GM23338 (cell line): ENCODE measurements around the gene BCS1L. TPM values are rescaled to one million over a fixed set of nuclear protein-coding genes. Genes with fewer than 3 reads are reported as not detected.

Source experiments
- ATAC-seq: fragments of 200-7000 bp; cut with Tn5 transposase; 3 replicates; pipeline ENCODE4 v1.9.1; 2020
- DNase-seq: peaks from one replicate; pipeline ENCODE4 v3.0.0-alpha.2; 2015; ENCODE audit warnings: low spot score
- H2AFZ ChIP-seq: fragments of 200-600 bp; sonication (generic); 2 replicates; pipeline ENCODE4 v1.8.0; 2016; ENCODE audit warnings: antibody characterized with exemption, mild to moderate bottlenecking, moderate library complexity
- H3F3A ChIP-seq: fragments of 200-600 bp; sonication (generic); replicated peaks from 2 replicates; pipeline ENCODE4 v1.8.0; 2017; ENCODE audit warnings: antibody characterized with exemption, mixed run types, low read depth
- H3K27ac ChIP-seq: fragments of 200-600 bp; sonication (generic); 2 replicates; pipeline ENCODE4 v1.6.1; 2016; ENCODE audit warnings: low read depth
- H3K27me3 ChIP-seq: fragments of 200-600 bp; sonication (generic); 2 replicates; pipeline ENCODE4 v1.8.0; 2016; ENCODE audit warnings: mild to moderate bottlenecking, mixed run types, moderate library complexity; ENCODE audit not compliant: insufficient read depth
- H3K36me3 ChIP-seq: fragments of 200-600 bp; sonication (generic); 2 replicates; pipeline ENCODE4 v1.8.0; 2016; ENCODE audit warnings: mild to moderate bottlenecking; ENCODE audit not compliant: insufficient read depth
- H3K4me1 ChIP-seq: fragments of 200-600 bp; sonication (generic); 2 replicates; pipeline ENCODE4 v1.8.0; 2016; ENCODE audit warnings: mild to moderate bottlenecking, moderate library complexity; ENCODE audit not compliant: insufficient read depth
- H3K4me2 ChIP-seq: fragments of 200-600 bp; sonication (generic); 2 replicates; pipeline ENCODE4 v1.7.1; 2017; ENCODE audit warnings: mixed run types
- H3K4me3 ChIP-seq: fragments of 200-600 bp; sonication (generic); 2 replicates; pipeline ENCODE4 v1.6.1; 2016; ENCODE audit warnings: mixed run types
- H3K79me2 ChIP-seq: fragments of 200-600 bp; sonication (generic); replicated peaks from 2 replicates; pipeline ENCODE4 v1.8.0; 2017; ENCODE audit warnings: mild to moderate bottlenecking; ENCODE audit not compliant: insufficient read depth
- H3K9me2 ChIP-seq: fragments of 200-600 bp; sonication (generic); 2 replicates; pipeline ENCODE4 v1.8.0; 2017; ENCODE audit not compliant: insufficient read depth
- H4K20me1 ChIP-seq: fragments of 200-600 bp; sonication (generic); replicated peaks from 2 replicates; pipeline ENCODE4 v1.8.0; 2017; ENCODE audit warnings: mild to moderate bottlenecking; ENCODE audit not compliant: insufficient read depth
- H3K27ac Mint-ChIP-seq: 2 replicates; pipeline ENCODE4 v1.8.0; 2020; ENCODE audit warnings: inconsistent platforms, mild to moderate bottlenecking, moderate library complexity, mixed read lengths
- H3K27me3 Mint-ChIP-seq: 3 replicates; pipeline ENCODE4 v1.8.0; 2022; ENCODE audit warnings: low read depth, mild to moderate bottlenecking, moderate library complexity, mixed read lengths, inconsistent platforms; ENCODE audit not compliant: insufficient read depth, poor library complexity
- H3K36me3 Mint-ChIP-seq: 3 replicates; pipeline ENCODE4 v1.8.0; 2021; ENCODE audit warnings: low read depth, mild to moderate bottlenecking, inconsistent platforms, moderate library complexity, mixed read lengths
- H3K4me1 Mint-ChIP-seq: 3 replicates; pipeline ENCODE4 v1.8.0; 2020; ENCODE audit warnings: mild to moderate bottlenecking, inconsistent platforms, mixed read lengths
- H3K4me3 Mint-ChIP-seq: 3 replicates; pipeline ENCODE4 v1.8.0; 2021; ENCODE audit warnings: moderate library complexity, mild to moderate bottlenecking, inconsistent platforms, mixed read lengths
- H3K9me3 Mint-ChIP-seq: 3 replicates; pipeline ENCODE4 v1.8.0; 2020; ENCODE audit warnings: moderate library complexity, mild to moderate bottlenecking, inconsistent platforms, mixed read lengths
- EZH2 ChIP-seq: fragments of 200-600 bp; sonication (generic); IDR thresholded peaks from one replicate; pipeline ENCODE4 v1.8.0; 2017; ENCODE audit warnings: antibody characterized with exemption, mild to moderate bottlenecking, low read depth; ENCODE audit not compliant: unreplicated experiment
- NANOG ChIP-seq: IDR thresholded peaks from 2 replicates; pipeline ENCODE4 v1.6.1; 2016; ENCODE audit warnings: antibody characterized with exemption, borderline replicate concordance
- POLR2AphosphoS5 ChIP-seq: IDR thresholded peaks from 2 replicates; pipeline ENCODE4 v1.6.1; 2016; ENCODE audit warnings: antibody characterized with exemption, low read depth
- STAT1 ChIP-seq: IDR thresholded peaks from one replicate; pipeline ENCODE4 v1.6.1; 2016; ENCODE audit warnings: antibody characterized with exemption; ENCODE audit not compliant: unreplicated experiment
- ZNF114 ChIP-seq: fragments of 250-450 bp; sonication (Bioruptor Pico); IDR thresholded peaks from 2 replicates; pipeline ENCODE4 v1.5.0; 2020; ENCODE audit warnings: mild to moderate bottlenecking, moderate library complexity
- ZNF331 ChIP-seq: fragments of 250-450 bp; sonication (Bioruptor Pico); IDR thresholded peaks from 2 replicates; pipeline ENCODE4 v1.5.0; 2020; ENCODE audit warnings: low read depth, mild to moderate bottlenecking, moderate library complexity
- polyA plus RNA-seq: library from polyadenylated mRNA; unstranded; fragments of >200 nt; fragmentation: Nextera tagmentation; extraction: Ambion mirVana; gene quantifications from 2 replicates; pipeline ENCODE4 v1.2.1, GENCODE V29; 2016
- total RNA-seq: library from RNA; depleted of rRNA; stranded (reverse); fragments of >200 nt; shearing (Covaris generic); gene quantifications from 2 replicates; pipeline ENCODE4 v1.2.3, GENCODE V29; 2014
- TF ChIP-seq, protein P1 (sequence below): IDR thresholded peaks from one replicate; pipeline ENCODE4 v1.6.1; 2018; ENCODE audit warnings: antibody characterized with exemption; ENCODE audit not compliant: unreplicated experiment
- TF ChIP-seq, protein P2 (sequence below), 2 experiments: fragments of 200-600 bp in 1 of 2; sonication (generic) in 1 of 2; conservative IDR thresholded peaks; 2 replicates each; pipeline versions ENCODE4 v1.5.1 to v1.6.1; 2016 to 2017; ENCODE audit warnings: antibody characterized with exemption in 2 of 2, low read depth in 2 of 2, mild to moderate bottlenecking in 2 of 2, moderate library complexity in 1 of 2
- TF ChIP-seq, protein P3 (sequence below): fragments of 250-450 bp; sonication (Bioruptor Pico); IDR thresholded peaks from 2 replicates; pipeline ENCODE4 v1.5.0; 2020; ENCODE audit warnings: mild to moderate bottlenecking, moderate library complexity

The BCS1L gene
- total and polyA plus RNA-seq, 2 experiments from 2014 or later = 16.9 to 31.6 TPM

DNA sequence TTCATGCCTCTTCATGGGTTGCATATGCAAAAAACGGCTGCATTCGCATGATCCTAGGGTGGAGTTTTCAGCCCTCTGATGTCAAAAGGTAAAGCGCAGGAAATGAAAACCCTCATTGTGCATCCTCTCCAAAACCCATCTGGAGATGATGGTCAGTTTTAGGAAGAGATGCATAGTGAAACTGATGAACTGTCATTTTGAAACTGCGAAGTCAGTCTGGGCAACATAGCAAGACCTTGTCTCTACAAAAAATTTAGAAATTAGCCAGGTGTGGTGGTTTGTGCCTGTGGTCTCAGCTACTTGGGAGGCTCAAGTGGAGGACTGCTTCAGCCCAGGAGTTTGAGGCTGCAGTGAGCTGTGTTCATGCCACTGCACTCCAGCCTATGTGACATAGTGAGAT lies 48.6 kb downstream of the BCS1L start (continued):
- TF ChIP-seq, protein P1, sequence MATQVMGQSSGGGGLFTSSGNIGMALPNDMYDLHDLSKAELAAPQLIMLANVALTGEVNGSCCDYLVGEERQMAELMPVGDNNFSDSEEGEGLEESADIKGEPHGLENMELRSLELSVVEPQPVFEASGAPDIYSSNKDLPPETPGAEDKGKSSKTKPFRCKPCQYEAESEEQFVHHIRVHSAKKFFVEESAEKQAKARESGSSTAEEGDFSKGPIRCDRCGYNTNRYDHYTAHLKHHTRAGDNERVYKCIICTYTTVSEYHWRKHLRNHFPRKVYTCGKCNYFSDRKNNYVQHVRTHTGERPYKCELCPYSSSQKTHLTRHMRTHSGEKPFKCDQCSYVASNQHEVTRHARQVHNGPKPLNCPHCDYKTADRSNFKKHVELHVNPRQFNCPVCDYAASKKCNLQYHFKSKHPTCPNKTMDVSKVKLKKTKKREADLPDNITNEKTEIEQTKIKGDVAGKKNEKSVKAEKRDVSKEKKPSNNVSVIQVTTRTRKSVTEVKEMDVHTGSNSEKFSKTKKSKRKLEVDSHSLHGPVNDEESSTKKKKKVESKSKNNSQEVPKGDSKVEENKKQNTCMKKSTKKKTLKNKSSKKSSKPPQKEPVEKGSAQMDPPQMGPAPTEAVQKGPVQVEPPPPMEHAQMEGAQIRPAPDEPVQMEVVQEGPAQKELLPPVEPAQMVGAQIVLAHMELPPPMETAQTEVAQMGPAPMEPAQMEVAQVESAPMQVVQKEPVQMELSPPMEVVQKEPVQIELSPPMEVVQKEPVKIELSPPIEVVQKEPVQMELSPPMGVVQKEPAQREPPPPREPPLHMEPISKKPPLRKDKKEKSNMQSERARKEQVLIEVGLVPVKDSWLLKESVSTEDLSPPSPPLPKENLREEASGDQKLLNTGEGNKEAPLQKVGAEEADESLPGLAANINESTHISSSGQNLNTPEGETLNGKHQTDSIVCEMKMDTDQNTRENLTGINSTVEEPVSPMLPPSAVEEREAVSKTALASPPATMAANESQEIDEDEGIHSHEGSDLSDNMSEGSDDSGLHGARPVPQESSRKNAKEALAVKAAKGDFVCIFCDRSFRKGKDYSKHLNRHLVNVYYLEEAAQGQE = no peak
- TF ChIP-seq, protein P2, sequence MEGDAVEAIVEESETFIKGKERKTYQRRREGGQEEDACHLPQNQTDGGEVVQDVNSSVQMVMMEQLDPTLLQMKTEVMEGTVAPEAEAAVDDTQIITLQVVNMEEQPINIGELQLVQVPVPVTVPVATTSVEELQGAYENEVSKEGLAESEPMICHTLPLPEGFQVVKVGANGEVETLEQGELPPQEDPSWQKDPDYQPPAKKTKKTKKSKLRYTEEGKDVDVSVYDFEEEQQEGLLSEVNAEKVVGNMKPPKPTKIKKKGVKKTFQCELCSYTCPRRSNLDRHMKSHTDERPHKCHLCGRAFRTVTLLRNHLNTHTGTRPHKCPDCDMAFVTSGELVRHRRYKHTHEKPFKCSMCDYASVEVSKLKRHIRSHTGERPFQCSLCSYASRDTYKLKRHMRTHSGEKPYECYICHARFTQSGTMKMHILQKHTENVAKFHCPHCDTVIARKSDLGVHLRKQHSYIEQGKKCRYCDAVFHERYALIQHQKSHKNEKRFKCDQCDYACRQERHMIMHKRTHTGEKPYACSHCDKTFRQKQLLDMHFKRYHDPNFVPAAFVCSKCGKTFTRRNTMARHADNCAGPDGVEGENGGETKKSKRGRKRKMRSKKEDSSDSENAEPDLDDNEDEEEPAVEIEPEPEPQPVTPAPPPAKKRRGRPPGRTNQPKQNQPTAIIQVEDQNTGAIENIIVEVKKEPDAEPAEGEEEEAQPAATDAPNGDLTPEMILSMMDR (conservative IDR thresholded peaks at IDR 0.05; ENCODE audit: low read depth in 2 of 2) = no peak
- TF ChIP-seq STAT1 (no peak), ZNF331 (no peak), POLR2AphosphoS5 (no peak)

DNA sequence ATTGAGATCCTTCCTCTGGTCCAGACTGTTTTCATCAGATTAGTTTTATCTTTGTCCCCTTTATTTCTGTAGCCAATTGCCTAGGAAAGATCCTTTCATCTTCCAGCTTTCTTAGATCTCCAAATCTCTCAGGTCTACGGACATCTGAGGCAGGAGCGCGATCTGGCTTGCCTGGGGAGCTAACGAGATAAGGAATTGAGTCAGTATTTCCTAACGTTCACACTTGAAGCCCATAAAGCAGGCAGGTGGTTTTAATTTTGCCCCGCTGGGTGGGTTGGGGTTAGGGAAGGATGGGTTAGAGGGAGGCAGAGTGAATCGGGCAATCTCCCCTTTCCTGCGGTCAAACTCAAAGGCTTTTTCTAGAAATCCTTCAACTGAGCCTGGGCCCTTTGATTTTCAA lies 50.4 kb downstream of the BCS1L start:
- Mint-ChIP-seq H3K36me3 (no peaks in the 10 kb centered on the region; the same call in 2 of the 3 replicates), H3K9me3 (peaks cover 4% of the 10 kb centered on the region; the same call in 1 of the 3 replicates), H3K27ac (peak overlapping the region; percentile 70; the same call in 1 of the 2 replicates), H3K4me3 (peak overlapping the region; percentile 99), H3K4me1 (peaks cover 6% of the 10 kb centered on the region), H3K27me3 (peaks cover 11% of the 10 kb centered on the region)
- Histone ChIP-seq H4K20me1 (peaks cover 10% of the 10 kb centered on the region; the same call in 1 of the 2 replicates), H2AFZ (peak overlapping the region; percentile 98), H3K79me2 (peaks cover 38% of the 10 kb centered on the region), H3F3A (no peaks in the 10 kb centered on the region; the same call in 1 of the 2 replicates), H3K4me3 (peak overlapping the region; percentile 69; the same call in 1 of the 2 replicates), H3K9me2 (no peaks in the 10 kb centered on the region), H3K36me3 (no peaks in the 10 kb centered on the region), H3K27me3 (no peaks in the 10 kb centered on the region), H3K4me1 (peaks cover 11% of the 10 kb centered on the region; the same call in 1 of the 2 replicates), H3K27ac (no peak overlapping the region; the same call in 1 of the 2 replicates), H3K4me2 (peak overlapping the region; percentile 69; the same call in 1 of the 2 replicates)
- TF ChIP-seq EZH2 (no peak), NANOG (no peak), ZNF114 (CRISPR knock-in tag) (no peak)
- TF ChIP-seq, protein P3, sequence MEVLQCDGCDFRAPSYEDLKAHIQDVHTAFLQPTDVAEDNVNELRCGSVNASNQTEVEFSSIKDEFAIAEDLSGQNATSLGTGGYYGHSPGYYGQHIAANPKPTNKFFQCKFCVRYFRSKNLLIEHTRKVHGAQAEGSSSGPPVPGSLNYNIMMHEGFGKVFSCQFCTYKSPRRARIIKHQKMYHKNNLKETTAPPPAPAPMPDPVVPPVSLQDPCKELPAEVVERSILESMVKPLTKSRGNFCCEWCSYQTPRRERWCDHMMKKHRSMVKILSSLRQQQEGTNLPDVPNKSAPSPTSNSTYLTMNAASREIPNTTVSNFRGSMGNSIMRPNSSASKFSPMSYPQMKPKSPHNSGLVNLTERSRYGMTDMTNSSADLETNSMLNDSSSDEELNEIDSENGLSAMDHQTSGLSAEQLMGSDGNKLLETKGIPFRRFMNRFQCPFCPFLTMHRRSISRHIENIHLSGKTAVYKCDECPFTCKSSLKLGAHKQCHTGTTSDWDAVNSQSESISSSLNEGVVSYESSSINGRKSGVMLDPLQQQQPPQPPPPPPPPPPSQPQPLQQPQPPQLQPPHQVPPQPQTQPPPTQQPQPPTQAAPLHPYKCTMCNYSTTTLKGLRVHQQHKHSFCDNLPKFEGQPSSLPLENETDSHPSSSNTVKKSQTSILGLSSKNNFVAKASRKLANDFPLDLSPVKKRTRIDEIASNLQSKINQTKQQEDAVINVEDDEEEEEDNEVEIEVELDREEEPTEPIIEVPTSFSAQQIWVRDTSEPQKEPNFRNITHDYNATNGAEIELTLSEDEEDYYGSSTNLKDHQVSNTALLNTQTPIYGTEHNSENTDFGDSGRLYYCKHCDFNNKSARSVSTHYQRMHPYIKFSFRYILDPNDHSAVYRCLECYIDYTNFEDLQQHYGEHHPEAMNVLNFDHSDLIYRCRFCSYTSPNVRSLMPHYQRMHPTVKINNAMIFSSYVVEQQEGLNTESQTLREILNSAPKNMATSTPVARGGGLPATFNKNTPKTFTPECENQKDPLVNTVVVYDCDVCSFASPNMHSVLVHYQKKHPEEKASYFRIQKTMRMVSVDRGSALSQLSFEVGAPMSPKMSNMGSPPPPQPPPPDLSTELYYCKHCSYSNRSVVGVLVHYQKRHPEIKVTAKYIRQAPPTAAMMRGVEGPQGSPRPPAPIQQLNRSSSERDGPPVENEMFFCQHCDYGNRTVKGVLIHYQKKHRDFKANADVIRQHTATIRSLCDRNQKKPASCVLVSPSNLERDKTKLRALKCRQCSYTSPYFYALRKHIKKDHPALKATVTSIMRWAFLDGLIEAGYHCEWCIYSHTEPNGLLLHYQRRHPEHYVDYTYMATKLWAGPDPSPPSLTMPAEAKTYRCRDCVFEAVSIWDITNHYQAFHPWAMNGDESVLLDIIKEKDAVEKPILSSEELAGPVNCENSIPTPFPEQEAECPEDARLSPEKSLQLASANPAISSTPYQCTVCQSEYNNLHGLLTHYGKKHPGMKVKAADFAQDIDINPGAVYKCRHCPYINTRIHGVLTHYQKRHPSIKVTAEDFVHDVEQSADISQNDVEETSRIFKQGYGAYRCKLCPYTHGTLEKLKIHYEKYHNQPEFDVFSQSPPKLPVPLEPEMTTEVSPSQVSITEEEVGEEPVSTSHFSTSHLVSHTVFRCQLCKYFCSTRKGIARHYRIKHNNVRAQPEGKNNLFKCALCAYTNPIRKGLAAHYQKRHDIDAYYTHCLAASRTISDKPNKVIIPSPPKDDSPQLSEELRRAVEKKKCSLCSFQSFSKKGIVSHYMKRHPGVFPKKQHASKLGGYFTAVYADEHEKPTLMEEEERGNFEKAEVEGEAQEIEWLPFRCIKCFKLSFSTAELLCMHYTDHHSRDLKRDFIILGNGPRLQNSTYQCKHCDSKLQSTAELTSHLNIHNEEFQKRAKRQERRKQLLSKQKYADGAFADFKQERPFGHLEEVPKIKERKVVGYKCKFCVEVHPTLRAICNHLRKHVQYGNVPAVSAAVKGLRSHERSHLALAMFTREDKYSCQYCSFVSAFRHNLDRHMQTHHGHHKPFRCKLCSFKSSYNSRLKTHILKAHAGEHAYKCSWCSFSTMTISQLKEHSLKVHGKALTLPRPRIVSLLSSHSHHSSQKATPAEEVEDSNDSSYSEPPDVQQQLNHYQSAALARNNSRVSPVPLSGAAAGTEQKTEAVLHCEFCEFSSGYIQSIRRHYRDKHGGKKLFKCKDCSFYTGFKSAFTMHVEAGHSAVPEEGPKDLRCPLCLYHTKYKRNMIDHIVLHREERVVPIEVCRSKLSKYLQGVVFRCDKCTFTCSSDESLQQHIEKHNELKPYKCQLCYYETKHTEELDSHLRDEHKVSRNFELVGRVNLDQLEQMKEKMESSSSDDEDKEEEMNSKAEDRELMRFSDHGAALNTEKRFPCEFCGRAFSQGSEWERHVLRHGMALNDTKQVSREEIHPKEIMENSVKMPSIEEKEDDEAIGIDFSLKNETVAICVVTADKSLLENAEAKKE (CRISPR knock-in tag) = no peak
- ATAC-seq (no peak), DNase-seq (no peak)
